ENCODE data around the gene KMT2E.

DNA sequence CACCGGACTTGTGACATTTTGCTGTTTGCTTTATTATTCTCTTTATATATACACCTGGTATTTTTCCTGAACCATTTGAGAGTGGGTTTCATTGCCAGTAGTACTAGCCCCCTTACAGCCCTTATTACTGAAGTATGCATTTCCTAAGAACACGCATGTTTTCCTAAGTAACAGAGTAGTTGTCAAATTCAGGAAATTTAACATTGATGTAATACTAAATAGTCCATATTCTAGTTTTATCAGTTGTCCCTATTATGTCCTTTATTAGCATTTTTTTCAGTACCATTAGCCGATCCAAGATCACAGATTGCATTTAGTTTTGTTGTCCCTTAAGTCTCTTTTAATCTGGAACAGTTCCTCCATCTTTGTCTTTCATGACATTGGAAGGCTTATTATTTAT is 8.0 kb downstream of the KMT2E start:
- TF ChIP-seq, protein P1, sequence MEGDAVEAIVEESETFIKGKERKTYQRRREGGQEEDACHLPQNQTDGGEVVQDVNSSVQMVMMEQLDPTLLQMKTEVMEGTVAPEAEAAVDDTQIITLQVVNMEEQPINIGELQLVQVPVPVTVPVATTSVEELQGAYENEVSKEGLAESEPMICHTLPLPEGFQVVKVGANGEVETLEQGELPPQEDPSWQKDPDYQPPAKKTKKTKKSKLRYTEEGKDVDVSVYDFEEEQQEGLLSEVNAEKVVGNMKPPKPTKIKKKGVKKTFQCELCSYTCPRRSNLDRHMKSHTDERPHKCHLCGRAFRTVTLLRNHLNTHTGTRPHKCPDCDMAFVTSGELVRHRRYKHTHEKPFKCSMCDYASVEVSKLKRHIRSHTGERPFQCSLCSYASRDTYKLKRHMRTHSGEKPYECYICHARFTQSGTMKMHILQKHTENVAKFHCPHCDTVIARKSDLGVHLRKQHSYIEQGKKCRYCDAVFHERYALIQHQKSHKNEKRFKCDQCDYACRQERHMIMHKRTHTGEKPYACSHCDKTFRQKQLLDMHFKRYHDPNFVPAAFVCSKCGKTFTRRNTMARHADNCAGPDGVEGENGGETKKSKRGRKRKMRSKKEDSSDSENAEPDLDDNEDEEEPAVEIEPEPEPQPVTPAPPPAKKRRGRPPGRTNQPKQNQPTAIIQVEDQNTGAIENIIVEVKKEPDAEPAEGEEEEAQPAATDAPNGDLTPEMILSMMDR (IDR thresholded peaks at IDR 0.05), result no peak
- no peak for TF ChIP-seq POLR2A (IDR thresholded peaks at IDR 0.05)
